Measurements from ENCODE around the gene BOC. TPM values are rescaled to one million over a fixed set of nuclear protein-coding genes. Genes with fewer than 3 reads are reported as not detected.

The BOC gene
- total RNA-seq, 1 experiment from 2014 or later = 3.5 TPM

DNA sequence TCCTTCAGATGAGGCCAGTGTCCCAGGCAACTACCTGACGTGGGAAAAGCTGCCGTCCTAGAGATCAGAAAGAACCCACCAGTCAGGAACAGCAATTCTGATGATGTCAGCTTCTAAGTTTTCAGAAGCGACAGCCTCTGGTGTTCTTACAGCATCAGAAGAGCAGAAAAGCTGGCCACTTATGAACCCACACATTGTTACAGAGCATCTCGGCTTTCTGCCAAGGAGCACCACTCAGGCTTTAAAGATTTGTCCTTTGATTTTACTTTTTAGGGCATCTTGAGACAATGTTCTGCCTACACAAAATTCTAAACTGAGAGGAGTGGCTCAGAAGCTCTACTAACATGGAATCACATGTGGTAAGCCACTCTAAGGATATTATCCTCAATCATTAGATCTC lies 49.7 kb upstream of the BOC start:
- Mint-ChIP-seq H3K4me1 (peaks cover 12 to 21% of the 10 kb centered on the region in 2 experiments; a peak in 3 of 4 replicates), H3K4me3 (no peak overlapping the region), H3K27ac (no peak overlapping the region), H3K9me3 (no peaks in the 10 kb centered on the region; a peak in 1 of 5 replicates), H3K36me3 (ENCODE audit: insufficient read depth in 1 of 3, low read depth in 3 of 3) (no peaks in the 10 kb centered on the region), H3K27me3 (ENCODE audit: low read depth) (no peaks in the 10 kb centered on the region)
- Histone ChIP-seq H3K23ac (ENCODE audit: insufficient read length, low read depth, low read length) (no peak overlapping the region), H2AK5ac (ENCODE audit: insufficient read length, low read length) (no peak overlapping the region), H2AFZ (ENCODE audit: low read length) (no peak overlapping the region), H3K4me2 (ENCODE audit: insufficient read depth, insufficient read length, low read length) (no peak overlapping the region), H2BK12ac (ENCODE audit: insufficient read length, low read depth, low read length) (no peak overlapping the region), H4K20me1 (ENCODE audit: control insufficient read depth, insufficient read depth, insufficient read length) (no peaks in the 10 kb centered on the region), H3K27me3 (ENCODE audit: insufficient read depth, low read length) (no peaks in the 10 kb centered on the region), H3K79me1 (ENCODE audit: insufficient read depth, low read depth, low read length, poor library complexity, severe bottlenecking) (no peaks in the 10 kb centered on the region), H3K4me1 (ENCODE audit: insufficient read depth, low read length) (no peaks in the 10 kb centered on the region; the same call in 1 of the 2 replicates), H4K8ac (replicated peaks; ENCODE audit: insufficient read length, low read depth, low read length) (no peak overlapping the region), H3T11ph (ENCODE audit: low read length) (no peak overlapping the region), H2BK15ac (ENCODE audit: low read depth, low read length) (no peak overlapping the region), H3K9me3 (ENCODE audit: control insufficient read depth, low read depth, low read length) (no peaks in the 10 kb centered on the region), H3K9ac (ENCODE audit: extremely low read depth, insufficient read length, low read length) (no peak overlapping the region), H3K79me2 (ENCODE audit: insufficient read depth, low read length) (no peaks in the 10 kb centered on the region), H2BK20ac (ENCODE audit: low read depth, low read length, poor library complexity, severe bottlenecking) (no peak overlapping the region), H3K4ac (ENCODE audit: low read depth, low read length) (no peak overlapping the region), H3K27ac (ENCODE audit: insufficient read length, low read depth, low read length) (no peak overlapping the region), H3K18ac (ENCODE audit: insufficient read length, low read depth, low read length) (no peak overlapping the region), H2BK5ac (ENCODE audit: insufficient read length, low read length) (no peak overlapping the region), H3K14ac (ENCODE audit: insufficient read depth, low read length) (no peak overlapping the region), H4K5ac (ENCODE audit: insufficient read length, low read depth, low read length) (no peak overlapping the region), H4K91ac (ENCODE audit: insufficient read length, low read depth, low read length) (no peak overlapping the region), H3K56ac (ENCODE audit: insufficient read length, low read depth, low read length) (no peak overlapping the region), H3K23me2 (ENCODE audit: insufficient read length, low read depth, low read length, poor library complexity, severe bottlenecking) (peaks cover under 1% of the 10 kb centered on the region), H2BK120ac (ENCODE audit: low read depth, low read length, poor library complexity, severe bottlenecking) (no peak overlapping the region)
- no CpG with 5 or more reads among the region's 4 CpGs for WGBS (ENCODE audit: extremely low coverage, insufficient read length, low lambda C conversion rate)
- TF ChIP-seq, protein P1, sequence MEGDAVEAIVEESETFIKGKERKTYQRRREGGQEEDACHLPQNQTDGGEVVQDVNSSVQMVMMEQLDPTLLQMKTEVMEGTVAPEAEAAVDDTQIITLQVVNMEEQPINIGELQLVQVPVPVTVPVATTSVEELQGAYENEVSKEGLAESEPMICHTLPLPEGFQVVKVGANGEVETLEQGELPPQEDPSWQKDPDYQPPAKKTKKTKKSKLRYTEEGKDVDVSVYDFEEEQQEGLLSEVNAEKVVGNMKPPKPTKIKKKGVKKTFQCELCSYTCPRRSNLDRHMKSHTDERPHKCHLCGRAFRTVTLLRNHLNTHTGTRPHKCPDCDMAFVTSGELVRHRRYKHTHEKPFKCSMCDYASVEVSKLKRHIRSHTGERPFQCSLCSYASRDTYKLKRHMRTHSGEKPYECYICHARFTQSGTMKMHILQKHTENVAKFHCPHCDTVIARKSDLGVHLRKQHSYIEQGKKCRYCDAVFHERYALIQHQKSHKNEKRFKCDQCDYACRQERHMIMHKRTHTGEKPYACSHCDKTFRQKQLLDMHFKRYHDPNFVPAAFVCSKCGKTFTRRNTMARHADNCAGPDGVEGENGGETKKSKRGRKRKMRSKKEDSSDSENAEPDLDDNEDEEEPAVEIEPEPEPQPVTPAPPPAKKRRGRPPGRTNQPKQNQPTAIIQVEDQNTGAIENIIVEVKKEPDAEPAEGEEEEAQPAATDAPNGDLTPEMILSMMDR (conservative IDR thresholded peaks at IDR 0.05) = no peak
- DNase-seq = no peak
